ENCODE results near the gene CD300A.

GRCh38 chr17:74449773-74450172, 16.7 kb upstream of the CD300A start:
- TF ChIP-seq POLR2AphosphoS5 (IDR thresholded peaks at IDR 0.05; ENCODE audit: low read depth, low read length) (no peak), POLR2A (IDR thresholded peaks at IDR 0.05; ENCODE audit: low read depth, low read length) (no peak), POU2F2 (IDR thresholded peaks at IDR 0.05; ENCODE audit: low read depth, low read length) (no peak), TAF1 (IDR thresholded peaks at IDR 0.05; ENCODE audit: low read depth, low read length) (no peak), SPI1 (IDR thresholded peaks at IDR 0.05; ENCODE audit: low read depth, low read length) (no peak), PAX5 (IDR thresholded peaks at IDR 0.05; ENCODE audit: insufficient read depth, low read length, severe bottlenecking) (no peak)
